Upper lobe of left lung (tissue), 6 donors: ENCODE data around the gene XRCC1. TPM values are rescaled to one million over a fixed set of nuclear protein-coding genes. Genes with fewer than 3 reads are reported as not detected.

Experiments
- ATAC-seq, 2 donors: fragments of 200-7000 bp; cut with Tn5 transposase; one replicate each; pipeline ENCODE4 v1.9.1; 2022; ENCODE audit warnings: mild to moderate bottlenecking in 2 of 2, moderate library complexity in 2 of 2; ENCODE audit not compliant: low FRiP score in 2 of 2
- DNase-seq, 2 donors: peaks; one replicate each; pipeline ENCODE4 v3.0.0-alpha.2; 2019 to 2020
- H3K27ac ChIP-seq, 4 donors: fragments of 200-600 bp; sonication (generic); one replicate each; pipeline ENCODE4 v1.5.1; 2016 to 2019
- H3K27me3 ChIP-seq, 4 donors: fragments of 200-600 bp; sonication (generic); one replicate each; pipeline ENCODE4 v1.5.1; 2017 to 2019
- H3K36me3 ChIP-seq, 4 donors: fragments of 200-600 bp; sonication (generic); one replicate each; pipeline ENCODE4 v1.5.1; 2016 to 2019
- H3K4me1 ChIP-seq, 4 donors: fragments of 200-600 bp; sonication (generic); one replicate each; pipeline ENCODE4 v1.5.1; 2018 to 2019
- H3K4me3 ChIP-seq, 4 donors: fragments of 200-600 bp; sonication (generic); one replicate each; pipeline ENCODE4 v1.5.1; 2017 to 2019; ENCODE audit warnings: mild to moderate bottlenecking in 2 of 4, moderate library complexity in 1 of 4
- H3K9me3 ChIP-seq, 4 donors: fragments of 200-600 bp; sonication (generic); one replicate each; pipeline ENCODE4 v1.5.1; 2018 to 2019
- CTCF ChIP-seq, 6 experiments: fragments of 450-650 bp in 4 of 6; fragments of 200-600 bp in 2 of 6; sonication (generic) in 2 of 6; IDR thresholded peaks; one replicate each; pipeline ENCODE4 v1.5.1; 2016 to 2019; ENCODE audit warnings: antibody characterized with exemption in 6 of 6
- EP300 ChIP-seq, 4 donors: sonication (generic); formaldehyde crosslinking; IDR thresholded peaks; one replicate each; pipeline ENCODE4 v1.5.1; 2017; ENCODE audit warnings: antibody characterized with exemption in 4 of 4, control low read depth in 2 of 4
- POLR2A ChIP-seq, 4 donors: fragments of 450-650 bp; IDR thresholded peaks; one replicate each; pipeline ENCODE4 v1.5.1; 2016 to 2017; ENCODE audit warnings: antibody characterized with exemption in 4 of 4, mild to moderate bottlenecking in 2 of 4
- POLR2AphosphoS5 ChIP-seq, 2 donors: sonication (generic); formaldehyde crosslinking; IDR thresholded peaks; one replicate each; pipeline ENCODE4 v1.5.1; 2017; ENCODE audit warnings: antibody characterized with exemption in 2 of 2
- WGBS, 2 donors: methylation state at CpG; one replicate each; pipeline ENCODE4 v1.1.5; 2017 to 2018; 5-methylcytosine and 5-hydroxymethylcytosine counted together
- total RNA-seq, 6 donors: library from RNA; depleted of rRNA in 4 of 6; stranded (reverse); fragments of >200 nt in 4 of 6; gene quantifications; one replicate each; pipeline versions ENCODE4 v1.1.0 to v1.2.1, GENCODE V29; 2016 to 2021
- donor health status: DM: no; HTN: no; CAD: no; lungs with moderate emphysema.
- donor health status: DM: no; HTN: yes; CAD: no; lungs with severe emphysema.

XRCC1 gene
- total RNA-seq, 6 donors from 2014 or later = 24.2 to 30.1 (median 26.4) TPM

DNA sequence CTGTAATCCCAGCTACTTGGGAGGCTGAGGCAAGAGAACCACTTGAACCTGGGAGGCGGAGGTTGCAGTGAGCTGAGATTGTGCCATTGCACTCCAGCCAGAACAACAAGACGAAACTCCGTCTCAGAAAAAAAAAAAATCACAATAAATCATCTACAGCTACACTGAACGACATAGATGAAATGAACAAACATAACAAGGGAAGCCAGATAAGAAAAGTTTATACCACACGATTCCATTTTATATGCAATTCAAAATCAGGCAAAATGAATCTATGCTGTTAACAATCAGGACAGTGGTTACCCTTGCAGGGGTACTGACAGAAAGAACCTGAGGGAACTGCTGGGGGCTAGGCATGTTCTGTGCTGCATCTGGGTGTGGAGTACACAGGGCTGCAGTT lies 5.7 kb downstream of the XRCC1 start:
- H3K36me3 ChIP-seq = peaks cover 0 to 13% (median 2%) of the 10 kb centered on the region in 4 donors
- no peak overlapping the region for H3K4me3 ChIP-seq
- no peaks in the 10 kb centered on the region for H3K9me3 ChIP-seq
- WGBS, 2 donors = 55 to 65% methylated on average over 5 of the region's 5 CpGs
- TF ChIP-seq POLR2AphosphoS5 (IDR thresholded peaks at IDR 0.05) = no peak
- no peak for TF ChIP-seq POLR2A (IDR thresholded peaks at IDR 0.05)
- no peak for TF ChIP-seq EP300 (IDR thresholded peaks at IDR 0.05)
- TF ChIP-seq CTCF (IDR thresholded peaks at IDR 0.05) = no peak
- no peak for DNase-seq
- no peak for ATAC-seq
- no peak overlapping the region for H3K27ac ChIP-seq
- H3K4me1 ChIP-seq = peaks cover 4 to 23% (median 12%) of the 10 kb centered on the region in 4 donors
- H3K27me3 ChIP-seq = no peaks in the 10 kb centered on the region

- TF ChIP-seq EP300 (IDR thresholded peaks at IDR 0.05) = no peak
- TF ChIP-seq CTCF (IDR thresholded peaks at IDR 0.05) = no peak
- TF ChIP-seq POLR2AphosphoS5 (IDR thresholded peaks at IDR 0.05) = no peak
- no peak for TF ChIP-seq POLR2A (IDR thresholded peaks at IDR 0.05)
- Histone ChIP-seq H3K4me1 (peaks cover 6 to 24% (median 16%) of the 10 kb centered on the region in 4 donors), H3K4me3 (no peak overlapping the region), H3K9me3 (no peaks in the 10 kb centered on the region), H3K27me3 (no peaks in the 10 kb centered on the region), H3K36me3 (peaks cover 0 to 12% (median 5%) of the 10 kb centered on the region in 4 donors), H3K27ac (no peak overlapping the region)
- no peak for DNase-seq
- ATAC-seq = no peak
- WGBS, 2 donors = 70 to 81% methylated on average over 9 of the region's 9 CpGs
Observed at GRCh38 chr19:43564800-43565199, 10.5 kb downstream of the XRCC1 start.

- ATAC-seq (no peak), DNase-seq (no peak)
- Histone ChIP-seq H3K4me3 (no peak overlapping the region), H3K27ac (peak overlapping the region in 2 of 4 donors; percentile 86 to 87), H3K36me3 (peaks cover 0 to 13% (median 6%) of the 10 kb centered on the region in 4 donors), H3K27me3 (no peaks in the 10 kb centered on the region), H3K9me3 (no peaks in the 10 kb centered on the region), H3K4me1 (peaks cover 6 to 21% (median 16%) of the 10 kb centered on the region in 4 donors)
- WGBS, 2 donors = 87 to 88% methylated on average over 10 of the region's 10 CpGs
- TF ChIP-seq POLR2A (IDR thresholded peaks at IDR 0.05) (no peak), CTCF (IDR thresholded peaks at IDR 0.05) (no peak), EP300 (IDR thresholded peaks at IDR 0.05) (no peak), POLR2AphosphoS5 (IDR thresholded peaks at IDR 0.05) (no peak)
Observed at GRCh38 chr19:43563816-43564457, 11.4 kb downstream of the XRCC1 start.

DNA sequence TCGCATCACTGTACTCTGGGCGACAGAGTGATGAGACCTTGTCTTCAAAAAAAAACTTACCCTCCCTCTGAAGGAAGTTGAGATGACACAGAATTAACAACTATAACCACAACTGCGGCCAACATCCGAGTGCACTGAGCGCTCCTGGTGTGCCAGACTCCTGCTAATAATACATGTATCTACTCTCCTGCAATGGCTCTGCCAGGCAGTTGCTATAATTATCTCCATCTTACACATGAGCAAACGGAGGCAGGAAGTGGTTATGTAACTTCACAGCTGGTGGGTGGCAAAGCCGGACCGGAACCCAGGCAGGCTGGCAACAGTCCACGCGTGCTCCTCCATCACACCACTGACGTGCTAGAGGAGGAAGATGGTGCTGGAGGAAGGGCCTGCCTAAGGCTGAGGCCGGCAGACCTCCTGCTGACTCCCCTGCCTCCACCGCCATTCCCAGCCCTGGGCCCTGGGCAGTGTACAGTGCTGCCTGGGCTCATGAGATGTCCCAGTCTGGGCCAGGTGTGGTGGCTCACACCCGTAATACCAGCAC lies 12.6 kb downstream of the XRCC1 start:
- ATAC-seq = peak; percentile 86 to 89

More for the DNA sequence above, 12.6 kb downstream of the XRCC1 start:
- Histone ChIP-seq H3K4me1 (peaks cover 11 to 21% (median 16%) of the 10 kb centered on the region in 4 donors), H3K27ac (peak overlapping the region; percentile 75 to 87 (median 84)), H3K36me3 (peaks cover 0 to 20% (median 7%) of the 10 kb centered on the region in 4 donors), H3K4me3 (no peak overlapping the region), H3K27me3 (no peaks in the 10 kb centered on the region), H3K9me3 (no peaks in the 10 kb centered on the region)
- WGBS, 2 donors = 32 to 34% methylated on average over 4 to 14 of the region's 14 CpGs
- peak; percentile 80 to 84 for DNase-seq
- TF ChIP-seq CTCF (IDR thresholded peaks at IDR 0.05) = no peak
- TF ChIP-seq POLR2AphosphoS5 (IDR thresholded peaks at IDR 0.05) = peak; percentile 76 to 89
- TF ChIP-seq POLR2A (IDR thresholded peaks at IDR 0.05) = peak in 1 of 4 donors; percentile 11
- peak in 1 of 4 donors; percentile 36 for TF ChIP-seq EP300 (IDR thresholded peaks at IDR 0.05)
